ENCODE measurements around the gene FOXD1. TPM values are rescaled to one million over a fixed set of nuclear protein-coding genes. Genes with fewer than 3 reads are reported as not detected.

Gene FOXD1
- total and polyA plus RNA-seq, 9 of the 15 experiments (the other 6 are each of a cell fraction or from before 2014, with no cell fraction given), result 0.03 to 0.40 (median 0.10) TPM; not detected in 4

- BruUV-seq (replicated peaks), result no TSS peak
- ChIA-PET POLR2A (no interaction called here), CTCF (ENCODE audit: low intra/inter-chr PET ratio) (no interaction called here)
- Histone ChIP-seq H3K79me2 (ENCODE audit: control insufficient read depth, insufficient read depth, low read length) (no peaks in the 10 kb centered on the region), H3K9me1 (ENCODE audit: control insufficient read depth, insufficient read depth, low read length) (no peaks in the 10 kb centered on the region), H2AFZ (ENCODE audit: low read depth, low read length) (no peak overlapping the region), H4K20me1 (replicated peaks; ENCODE audit: control insufficient read depth, insufficient read depth, low read length) (peaks cover 5% of the 10 kb centered on the region; the same call in 1 of the 2 replicates), H3K4me1 (replicated peaks in 1 of 2; ENCODE audit: control insufficient read depth in 2 of 2, insufficient read depth in 2 of 2, low read length in 2 of 2) (peaks cover 2 to 31% of the 10 kb centered on the region in 2 experiments; a peak in 3 of 5 replicates), H3K27me3 (ENCODE audit: control insufficient read depth in 2 of 2, insufficient read depth in 2 of 2, low read length in 2 of 2) (peaks cover 49 to 52% of the 10 kb centered on the region in 2 experiments), H3K9ac (ENCODE audit: insufficient read depth in 1 of 2, low read depth in 2 of 2, low read length in 2 of 2) (peak overlapping the region in 1 of 2 experiments; percentile 13; a peak in 1 of 4 replicates), H3K4me3 (no peak overlapping the region), H3K27ac (ENCODE audit: extremely low read depth, low read depth, low read length) (no peak overlapping the region), H3K4me2 (ENCODE audit: insufficient read depth, low read length) (no peak overlapping the region), H3K9me3 (replicated peaks; ENCODE audit: control insufficient read depth, insufficient read depth, low read depth, low read length) (no peaks in the 10 kb centered on the region; the same call in 1 of the 2 replicates), H3K36me3 (ENCODE audit: control insufficient read depth, insufficient read depth, low read length) (no peaks in the 10 kb centered on the region)
- WGBS (ENCODE audit: insufficient coverage, low coverage, missing lambda C conversion rate), result 34% methylated on average over 43 of the region's 43 CpGs
- no peak for DNase-seq (ENCODE audit: extremely low read depth in 1 of 4, low spot score in 3 of 4)
- no peak for ATAC-seq
- intact Hi-C loops (cut with micrococcal nuclease) (no loop called here), in situ Hi-C loops (cut with MboI) (no loop called here)
- FAIRE-seq, result no peak
- TF ChIP-seq REST (IDR thresholded peaks at IDR 0.05; ENCODE audit: borderline replicate concordance) (no peak), REST (CRISPR knock-in tag; IDR thresholded peaks at IDR 0.05; ENCODE audit: low read depth) (no peak), KLF10 (CRISPR knock-in tag; IDR thresholded peaks at IDR 0.05) (no peak), ETV1 (tag; conservative IDR thresholded peaks at IDR 0.05; ENCODE audit: low read depth) (no peak), GATAD2A (IDR thresholded peaks at IDR 0.05) (no peak), CBFB (CRISPR knock-in tag; IDR thresholded peaks at IDR 0.05) (no peak), RFX5 (IDR thresholded peaks at IDR 0.05; ENCODE audit: low read depth, low read length) (no peak), SMARCB1 (IDR thresholded peaks at IDR 0.05; ENCODE audit: insufficient read length, low read depth) (no peak), ARNT (IDR thresholded peaks at IDR 0.05) (no peak), EHMT2 (IDR thresholded peaks at IDR 0.05) (no peak), TFAM (CRISPR knock-in tag; conservative IDR thresholded peaks at IDR 0.05) (no peak), ZNF717 (CRISPR knock-in tag; IDR thresholded peaks at IDR 0.05) (no peak)
These were observed 3.8 kb downstream of the FOXD1 start for GRCh38 chr5:73444499-73445438.

All from K562 (cell line).